Ishikawa (cell line): ENCODE data around the gene VWA5B1.

Experiments used
- CEBPB ChIP-seq: IDR thresholded peaks from 2 replicates; pipeline ENCODE4 v1.6.1; 2012
- CREB1 ChIP-seq: IDR thresholded peaks from 2 replicates; pipeline ENCODE4 v1.6.1; 2012; ENCODE audit warnings: low read depth
- EGR1 ChIP-seq: IDR thresholded peaks from 2 replicates; pipeline ENCODE4 v1.6.1; 2012
- EP300 ChIP-seq: IDR thresholded peaks from 2 replicates; pipeline ENCODE4 v1.6.1; 2012; ENCODE audit warnings: borderline replicate concordance
- FOXM1 ChIP-seq: IDR thresholded peaks from 2 replicates; pipeline ENCODE4 v1.6.1; 2012; ENCODE audit warnings: low read depth, borderline replicate concordance
- NFIC ChIP-seq: IDR thresholded peaks from 2 replicates; pipeline ENCODE4 v1.6.1; 2012
- RAD21 ChIP-seq: IDR thresholded peaks from 2 replicates; pipeline ENCODE4 v1.6.1; 2012; ENCODE audit warnings: low read depth
- TAF1 ChIP-seq: IDR thresholded peaks from 2 replicates; pipeline ENCODE4 v1.6.1; 2012; ENCODE audit warnings: low read depth, mild to moderate bottlenecking
- TCF12 ChIP-seq: IDR thresholded peaks from 2 replicates; pipeline ENCODE4 v1.6.1; 2012; ENCODE audit warnings: low read depth
- TEAD4 ChIP-seq: IDR thresholded peaks from 2 replicates; pipeline ENCODE4 v1.6.1; 2012
- YY1 ChIP-seq: IDR thresholded peaks from 2 replicates; pipeline ENCODE4 v1.6.1; 2012; ENCODE audit warnings: low read depth
- ZBTB7A ChIP-seq: IDR thresholded peaks from 2 replicates; pipeline ENCODE4 v1.6.1; 2012; ENCODE audit warnings: low read depth
- TF ChIP-seq, protein P1 (sequence below): IDR thresholded peaks from 2 replicates; pipeline ENCODE4 v1.6.1; 2012
- TF ChIP-seq, protein P2 (sequence below): IDR thresholded peaks from 2 replicates; pipeline ENCODE4 v1.6.1; 2012
- TF ChIP-seq, protein P3 (sequence below): IDR thresholded peaks from 2 replicates; pipeline ENCODE4 v1.6.1; 2012; ENCODE audit warnings: low read depth, mild to moderate bottlenecking

VWA5B1 gene

GRCh38 chr1:20399606-20400180, 109.0 kb downstream of the VWA5B1 start:
- TF ChIP-seq ZBTB7A (no peak), CEBPB (no peak), TCF12 (no peak), EP300 (no peak), NFIC (no peak), EGR1 (no peak), YY1 (no peak), TEAD4 (no peak), TAF1 (no peak)
- TF ChIP-seq, protein P1, sequence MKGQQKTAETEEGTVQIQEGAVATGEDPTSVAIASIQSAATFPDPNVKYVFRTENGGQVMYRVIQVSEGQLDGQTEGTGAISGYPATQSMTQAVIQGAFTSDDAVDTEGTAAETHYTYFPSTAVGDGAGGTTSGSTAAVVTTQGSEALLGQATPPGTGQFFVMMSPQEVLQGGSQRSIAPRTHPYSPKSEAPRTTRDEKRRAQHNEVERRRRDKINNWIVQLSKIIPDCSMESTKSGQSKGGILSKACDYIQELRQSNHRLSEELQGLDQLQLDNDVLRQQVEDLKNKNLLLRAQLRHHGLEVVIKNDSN: no peak
- TF ChIP-seq, protein P2, sequence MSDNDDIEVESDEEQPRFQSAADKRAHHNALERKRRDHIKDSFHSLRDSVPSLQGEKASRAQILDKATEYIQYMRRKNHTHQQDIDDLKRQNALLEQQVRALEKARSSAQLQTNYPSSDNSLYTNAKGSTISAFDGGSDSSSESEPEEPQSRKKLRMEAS: no peak
- TF ChIP-seq, protein P3, sequence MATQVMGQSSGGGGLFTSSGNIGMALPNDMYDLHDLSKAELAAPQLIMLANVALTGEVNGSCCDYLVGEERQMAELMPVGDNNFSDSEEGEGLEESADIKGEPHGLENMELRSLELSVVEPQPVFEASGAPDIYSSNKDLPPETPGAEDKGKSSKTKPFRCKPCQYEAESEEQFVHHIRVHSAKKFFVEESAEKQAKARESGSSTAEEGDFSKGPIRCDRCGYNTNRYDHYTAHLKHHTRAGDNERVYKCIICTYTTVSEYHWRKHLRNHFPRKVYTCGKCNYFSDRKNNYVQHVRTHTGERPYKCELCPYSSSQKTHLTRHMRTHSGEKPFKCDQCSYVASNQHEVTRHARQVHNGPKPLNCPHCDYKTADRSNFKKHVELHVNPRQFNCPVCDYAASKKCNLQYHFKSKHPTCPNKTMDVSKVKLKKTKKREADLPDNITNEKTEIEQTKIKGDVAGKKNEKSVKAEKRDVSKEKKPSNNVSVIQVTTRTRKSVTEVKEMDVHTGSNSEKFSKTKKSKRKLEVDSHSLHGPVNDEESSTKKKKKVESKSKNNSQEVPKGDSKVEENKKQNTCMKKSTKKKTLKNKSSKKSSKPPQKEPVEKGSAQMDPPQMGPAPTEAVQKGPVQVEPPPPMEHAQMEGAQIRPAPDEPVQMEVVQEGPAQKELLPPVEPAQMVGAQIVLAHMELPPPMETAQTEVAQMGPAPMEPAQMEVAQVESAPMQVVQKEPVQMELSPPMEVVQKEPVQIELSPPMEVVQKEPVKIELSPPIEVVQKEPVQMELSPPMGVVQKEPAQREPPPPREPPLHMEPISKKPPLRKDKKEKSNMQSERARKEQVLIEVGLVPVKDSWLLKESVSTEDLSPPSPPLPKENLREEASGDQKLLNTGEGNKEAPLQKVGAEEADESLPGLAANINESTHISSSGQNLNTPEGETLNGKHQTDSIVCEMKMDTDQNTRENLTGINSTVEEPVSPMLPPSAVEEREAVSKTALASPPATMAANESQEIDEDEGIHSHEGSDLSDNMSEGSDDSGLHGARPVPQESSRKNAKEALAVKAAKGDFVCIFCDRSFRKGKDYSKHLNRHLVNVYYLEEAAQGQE: no peak

DNA sequence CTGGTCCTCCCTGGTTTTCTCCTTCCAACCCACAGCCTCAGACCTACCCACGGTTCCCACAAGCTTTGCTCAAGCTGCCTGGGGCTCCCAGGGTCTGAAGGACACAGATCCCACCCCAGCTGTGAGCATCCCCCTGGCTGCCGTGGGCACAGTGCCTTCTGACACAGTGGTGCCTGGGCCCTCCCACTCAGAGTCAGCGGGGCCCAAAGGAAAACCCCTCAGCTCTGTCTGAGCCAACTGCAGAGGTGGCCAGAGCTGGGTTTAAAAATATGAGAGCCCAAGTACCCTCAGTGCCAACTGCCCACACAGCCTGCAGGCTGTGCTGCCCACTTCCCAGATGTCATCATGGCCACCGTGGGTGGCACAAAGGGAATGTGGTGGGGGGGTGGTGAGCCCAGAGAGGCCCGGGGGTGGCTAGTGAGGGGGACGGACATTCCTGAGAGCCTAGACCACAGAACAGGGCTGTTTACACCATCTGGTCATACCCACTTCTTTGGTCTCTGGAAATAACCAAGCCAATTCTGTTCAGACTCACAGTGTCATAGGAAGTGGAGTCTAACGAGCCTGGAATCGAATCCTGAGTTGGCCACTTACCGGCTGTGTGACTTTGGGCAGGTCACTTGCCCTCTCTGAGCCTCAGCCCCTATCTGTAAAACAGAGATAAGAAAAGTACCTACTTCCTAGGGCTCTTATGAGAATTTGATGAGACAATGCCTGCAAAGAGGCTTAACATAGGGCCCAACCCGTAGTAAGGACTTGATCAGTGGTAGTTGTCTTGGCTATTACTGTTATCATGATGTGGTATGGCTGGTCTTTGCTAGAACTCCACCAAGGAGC, 109.9 kb downstream of the VWA5B1 start:
- TF ChIP-seq NFIC: no peak
- TF ChIP-seq CEBPB: no peak
- no peak for TF ChIP-seq TEAD4
- no peak for TF ChIP-seq YY1
- TF ChIP-seq TCF12: no peak
- no peak for TF ChIP-seq EP300
- TF ChIP-seq, protein P1: no peak
- TF ChIP-seq CREB1: no peak

DNA sequence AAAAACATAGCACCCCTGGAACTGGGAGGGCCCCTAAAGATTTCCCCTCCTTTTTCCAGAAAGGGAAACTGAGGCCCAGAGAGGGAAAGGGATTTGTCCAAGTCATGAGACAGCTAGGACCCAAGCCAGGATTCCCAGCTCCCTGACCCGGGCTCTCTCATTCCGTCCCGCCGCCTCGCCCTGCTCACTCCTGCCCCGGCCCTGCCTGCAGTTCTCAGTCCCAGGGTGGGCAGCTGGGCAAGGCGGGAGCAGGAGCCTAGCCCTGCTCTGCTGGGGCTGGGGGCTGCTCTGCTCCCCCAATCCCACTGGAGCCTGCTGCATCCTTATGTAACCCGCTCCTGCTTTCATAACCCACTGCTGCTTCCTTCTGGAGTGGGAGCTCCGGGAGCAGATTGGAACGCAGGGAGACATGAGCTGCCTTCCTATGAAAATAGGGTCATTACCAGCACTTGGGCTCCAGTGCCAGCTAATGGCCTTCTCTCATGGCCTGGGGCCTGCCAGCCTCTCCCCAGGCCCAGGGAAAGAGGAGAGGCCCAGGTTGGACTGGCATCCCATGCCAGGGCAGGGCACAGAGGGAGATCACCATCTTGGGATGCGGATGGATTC, 110.8 kb downstream of the VWA5B1 start:
- TF ChIP-seq EGR1 (no peak), TCF12 (no peak), TEAD4 (no peak), EP300 (no peak), ZBTB7A (no peak), FOXM1 (no peak), RAD21 (no peak), TAF1 (no peak)
- TF ChIP-seq, protein P3: no peak
- TF ChIP-seq, protein P2: no peak

DNA sequence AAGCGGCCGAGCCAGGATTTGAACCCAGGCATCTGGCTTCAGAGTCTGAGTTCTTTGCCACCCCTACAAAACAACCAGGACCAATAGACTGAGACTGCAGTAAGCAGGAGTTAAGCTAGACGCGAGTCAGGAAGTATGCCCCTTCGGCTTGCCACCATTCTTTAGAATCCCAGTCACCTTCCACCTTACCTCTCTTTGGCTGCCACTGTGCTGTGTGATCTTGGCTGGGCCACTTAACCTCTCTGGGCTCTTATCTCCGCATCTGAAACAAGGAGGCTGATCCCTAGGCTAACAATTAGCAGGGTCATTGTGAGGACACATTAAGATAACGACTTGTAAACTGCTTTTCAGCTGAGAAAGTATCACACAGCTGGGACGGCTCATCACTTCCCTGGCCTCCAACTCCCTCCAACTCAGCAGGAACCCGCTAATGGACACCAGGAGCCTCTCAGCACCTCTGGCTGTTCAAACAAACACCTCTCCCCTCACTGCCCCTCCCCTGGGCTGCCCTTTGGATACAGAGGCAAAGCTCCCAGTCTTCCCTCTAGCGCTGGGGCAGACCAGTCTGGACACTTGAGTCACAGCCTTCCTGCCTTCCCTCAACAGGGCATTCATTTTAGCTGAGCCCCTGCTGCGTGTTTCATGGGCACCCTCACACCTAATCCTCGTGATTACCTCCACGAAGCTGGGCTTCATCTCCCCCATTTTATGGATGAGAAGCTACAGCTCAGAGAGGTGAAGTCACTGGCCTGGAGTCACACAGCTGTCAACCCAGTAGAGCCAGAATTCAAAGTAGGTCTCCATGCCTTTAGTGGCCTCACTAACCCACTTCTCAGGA, 112.1 kb downstream of the VWA5B1 start:
- TF ChIP-seq, protein P2: no peak
- no peak for TF ChIP-seq CREB1
- TF ChIP-seq RAD21: no peak

DNA sequence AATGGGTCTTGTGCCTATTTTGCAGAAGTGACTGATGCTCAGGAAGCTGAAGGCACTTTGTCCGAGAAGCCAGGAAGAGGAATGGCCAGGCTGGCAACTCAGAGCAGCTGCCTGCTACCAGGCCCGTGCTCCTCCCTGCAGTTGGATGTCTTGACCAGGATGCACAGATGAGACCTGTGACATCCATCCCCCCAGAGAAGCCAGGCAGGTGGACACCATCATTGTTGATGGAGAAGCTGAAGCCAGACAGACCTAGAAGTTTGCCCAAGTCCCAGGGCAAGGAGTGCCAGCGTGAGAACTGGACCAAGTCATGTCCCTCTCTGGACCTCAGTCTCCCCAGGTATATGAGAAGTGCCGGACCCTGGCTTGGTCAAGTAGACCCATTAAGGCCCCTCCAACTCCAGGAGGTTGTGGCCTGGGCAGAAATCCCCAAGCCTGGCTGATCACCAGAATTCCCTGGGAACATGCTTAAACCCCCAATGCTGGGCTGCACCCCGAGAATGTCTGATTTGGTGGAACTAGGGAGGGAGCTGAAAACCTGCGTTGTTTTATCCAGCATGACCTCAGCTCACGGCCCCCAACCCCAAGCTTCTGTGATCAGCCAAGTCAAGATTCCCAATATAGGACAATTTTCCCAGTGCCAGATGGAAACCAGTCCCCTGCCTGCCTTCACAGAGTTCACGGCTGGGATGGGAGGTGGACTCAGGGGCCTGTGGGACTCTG, 112.9 kb downstream of the VWA5B1 start:
- TF ChIP-seq, protein P1: no peak
- TF ChIP-seq EP300: no peak
- no peak for TF ChIP-seq TAF1
- TF ChIP-seq ZBTB7A: no peak
- no peak for TF ChIP-seq TEAD4
- TF ChIP-seq, protein P2: no peak
- TF ChIP-seq EGR1: no peak
- TF ChIP-seq TCF12: no peak
- no peak for TF ChIP-seq RAD21
- TF ChIP-seq YY1: no peak
- no peak for TF ChIP-seq NFIC
